Heart left ventricle (tissue), 16 donors: ENCODE results near the gene RBSN. TPM values are rescaled to one million over a fixed set of nuclear protein-coding genes. Genes with fewer than 3 reads are reported as not detected.
"Not testable (repeated sequence)": the region's sequence is repeated elsewhere in the genome, so short reads cannot be mapped to it uniquely, and the experiment has no call there.

Experiments
- ATAC-seq, 4 donors: fragments of 200-7000 bp; cut with Tn5 transposase; one replicate each; pipeline ENCODE4 v1.9.1; 2020 to 2022; ENCODE audit warnings: moderate library complexity in 4 of 4, mild to moderate bottlenecking in 3 of 4, moderate number of reproducible peaks in 1 of 4
- DNase-seq, 5 donors: peaks; one replicate each; pipeline ENCODE4 v3.0.0-alpha.2; 2020
- H3K27ac ChIP-seq, 12 donors: fragments of 200-600 bp; sonication (generic) in 4 of 12; one replicate each; pipeline versions ENCODE4 v1.5.0 to v1.8.0; 2016 to 2022; ENCODE audit warnings: mild to moderate bottlenecking in 2 of 12
- H3K27me3 ChIP-seq, 9 donors: fragments of 200-600 bp; sonication (generic) in 2 of 9; one replicate each; pipeline versions ENCODE4 v1.5.1 to v1.8.0; 2016 to 2022; ENCODE audit warnings: mild to moderate bottlenecking in 3 of 9
- H3K36me3 ChIP-seq, 9 donors: fragments of 200-600 bp; sonication (generic) in 2 of 9; one replicate each; pipeline versions ENCODE4 v1.5.0 to v1.8.0; 2018 to 2022; ENCODE audit warnings: mild to moderate bottlenecking in 2 of 9
- H3K4me1 ChIP-seq, 12 donors: fragments of 200-600 bp; sonication (generic) in 4 of 12; one replicate each; pipeline versions ENCODE4 v1.5.0 to v1.8.0; 2016 to 2022; ENCODE audit warnings: mild to moderate bottlenecking in 3 of 12
- H3K4me3 ChIP-seq, 12 donors: fragments of 200-600 bp; sonication (generic) in 4 of 12; one replicate each; pipeline versions ENCODE4 v1.5.0 to v1.8.0; 2017 to 2022; ENCODE audit warnings: mild to moderate bottlenecking in 9 of 12, moderate library complexity in 4 of 12
- H3K9me3 ChIP-seq, 12 donors: fragments of 200-600 bp; sonication (generic) in 4 of 12; one replicate each; pipeline versions ENCODE4 v1.5.0 to v1.8.0; 2016 to 2022; ENCODE audit warnings: mild to moderate bottlenecking in 1 of 12
- POLR2A ChIP-seq, 2 donors: fragments of 450-650 bp; IDR thresholded peaks; one replicate each; pipeline ENCODE4 v1.6.1; 2017; ENCODE audit warnings: antibody characterized with exemption in 2 of 2, mild to moderate bottlenecking in 2 of 2, moderate library complexity in 2 of 2
- WGBS, 4 donors: extraction: QIAGEN DNeasy Blood & Tissue Kit in 2 of 4; methylation state at CpG; one replicate each; pipeline versions ENCODE4 v1.1.5 to v1.1.7; 2013 to 2018; 5-methylcytosine and 5-hydroxymethylcytosine counted together
- intact Hi-C, 10 donors: fragments of 100-400 bp; cut with DNase I; formaldehyde crosslinking; loops; one replicate each; pipeline versions ENCODE4 v1.11.1 to v1.14.2; 2022
- long read RNA-seq, 3 donors: library from polyadenylated mRNA; unstranded; transcript quantifications; one replicate each; pipeline ENCODE4 v2.0.0, GENCODE V29; 2020 to 2021
- polyA plus RNA-seq, 2 donors: library from polyadenylated mRNA; stranded (reverse); fragments of 200-250 nt; gene quantifications; one replicate each; pipeline ENCODE4 v1.2.3, GENCODE V29; 2013
- total RNA-seq, 9 donors: library from RNA; depleted of rRNA in 2 of 9; stranded (reverse); fragments of >200 nt in 2 of 9; fragmentation: NEBNext Ultra II Directional in 3 of 9; extraction: Animal tissue kit (Norgen Biotek cat#: 25700) in 3 of 9; gene quantifications; one replicate each; pipeline versions ENCODE4 v1.1.0 to v1.2.4, GENCODE V29; 2016 to 2023
- TF ChIP-seq, protein P1 (sequence below), 12 donors: fragments of 200-600 bp; sonication (generic) in 4 of 12; IDR thresholded peaks; one replicate each; pipeline versions ENCODE4 v1.5.0 to v1.8.0; 2018 to 2022; ENCODE audit warnings: antibody characterized with exemption in 12 of 12, mild to moderate bottlenecking in 5 of 12
- donor health status: ischemic (EF 13 %, LVEDD 7.1; RV severe dilation, severe dysfunction).
- donor health status: healthy with polysubstance abuse.
- donor health status: DM: no; HTN: yes; CAD: no.
- donor health status: DM: no; HTN: no; CAD: no.
- donor health status: ischemic (EF 25% LVEDD 6.9; RV normal size, moderate dysfunction).
- donor health status: ischemic (EF 25% LVEDD 5.7; RV mildly dilated, moderate dysfunction).
- donor health status: healthy.
- donor health status: DM: yes; HTN: yes; CAD: no.
- donor health status: ischemic (EF 35%, LVEDD 5.7; RV mildly dilated, moderate dysfunction).
- donor health status: nonischemic (EF 11% LVEDD 7.7; RV severe dilation, severe dysfunction).
- donor health status: DM: yes; HTN: yes; CAD: no.
- donor health status: PGD.
- donor health status: ischemic (EF 29% LVEDD 5.4; RV normal size, mild dysfunction).
- donor health status: nonischemic (EF 23%, LVEDD 6.1; RV moderate dilation, normal function).

Gene RBSN
- total RNA-seq (10 to 100 TPM; 17.9 to 24.1 (median 21.6) TPM), polyA plus RNA-seq (10 to 100 TPM in 1 of 2 donors, 1 to 10 TPM in 1; 5.1 to 17.5 TPM)
- long read RNA-seq, donor 1, full-length matches to known transcripts, result 1 of 22 reads
- long read RNA-seq, donor 1, partial matches to known transcripts, result 9 of 22 reads
- long read RNA-seq, donor 1, other reads (novel, unspliced or antisense), result 12 of 22 reads
- long read RNA-seq, donor 2, full-length matches to known transcripts, result 4 of 105 reads
- long read RNA-seq, donor 2, partial matches to known transcripts, result 66 of 105 reads
- long read RNA-seq, donor 2, other reads (novel, unspliced or antisense), result 35 of 105 reads
- long read RNA-seq, donor 3, full-length matches to known transcripts, result 4 of 23 reads
- long read RNA-seq, donor 3, partial matches to known transcripts, result 8 of 23 reads
- long read RNA-seq, donor 3, other reads (novel, unspliced or antisense), result 11 of 23 reads

DNA sequence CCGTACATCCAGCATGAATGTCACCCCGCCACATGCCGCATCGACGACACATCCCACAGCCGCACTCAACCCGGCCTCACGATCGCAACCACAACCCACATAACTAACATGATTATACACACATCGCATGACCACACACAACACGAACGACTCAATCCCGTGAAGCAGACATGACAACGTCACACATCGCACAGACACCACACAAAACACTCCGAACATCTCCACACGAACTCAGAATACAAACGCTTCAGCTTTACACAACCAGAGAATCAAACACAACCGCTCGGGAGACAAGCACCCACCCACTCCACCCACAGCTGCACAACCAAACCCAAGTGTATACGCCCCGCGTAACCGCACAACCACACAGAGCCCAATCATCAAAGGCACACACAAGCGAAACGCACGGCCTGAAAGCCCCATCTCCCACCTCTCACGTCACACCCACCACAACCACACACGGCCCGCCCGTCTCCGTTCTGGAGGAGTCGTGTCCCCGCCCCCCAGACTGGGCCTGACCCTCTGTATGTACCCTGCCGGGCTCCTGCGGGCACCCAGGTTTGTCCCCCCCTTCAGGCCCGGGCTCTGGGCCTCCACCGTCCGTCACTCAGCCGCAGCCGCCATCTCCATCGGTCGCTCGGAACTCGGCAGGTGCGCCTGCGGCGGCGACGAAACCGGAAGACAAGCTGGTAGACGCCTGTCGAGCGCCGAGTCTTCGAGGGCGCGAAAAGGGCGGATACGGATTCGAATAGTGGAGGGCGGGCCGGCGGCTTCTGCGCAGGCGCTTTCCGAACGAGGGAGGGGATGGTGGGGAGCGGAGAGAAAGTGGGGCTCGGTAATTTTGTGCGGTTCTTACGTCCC, at the start of gene RBSN:
TSS of gene RBSN (minus strand) at position 646 of the 861 bp plus-strand sequence. CDS start 3,028 bp downstream, outside the sequence.
- H3K4me1 ChIP-seq, result peaks cover 3 to 46% (median 18%) of the 10 kb centered on the region in 12 donors
- peaks cover 0 to 29% (median 27%) of the 10 kb centered on the region in 9 donors for H3K36me3 ChIP-seq
- whole genome bisulfite sequencing, 4 donors, result 0 to 1% (median 0%) methylated on average over 66 to 72 of the region's 72 CpGs
- peak; percentile 94 to 98 (median 97) for DNase-seq
- H3K4me3 ChIP-seq, result peak within 1 kb of the TSS; percentile 75 to 93 (median 82)
- TF ChIP-seq, protein P1, sequence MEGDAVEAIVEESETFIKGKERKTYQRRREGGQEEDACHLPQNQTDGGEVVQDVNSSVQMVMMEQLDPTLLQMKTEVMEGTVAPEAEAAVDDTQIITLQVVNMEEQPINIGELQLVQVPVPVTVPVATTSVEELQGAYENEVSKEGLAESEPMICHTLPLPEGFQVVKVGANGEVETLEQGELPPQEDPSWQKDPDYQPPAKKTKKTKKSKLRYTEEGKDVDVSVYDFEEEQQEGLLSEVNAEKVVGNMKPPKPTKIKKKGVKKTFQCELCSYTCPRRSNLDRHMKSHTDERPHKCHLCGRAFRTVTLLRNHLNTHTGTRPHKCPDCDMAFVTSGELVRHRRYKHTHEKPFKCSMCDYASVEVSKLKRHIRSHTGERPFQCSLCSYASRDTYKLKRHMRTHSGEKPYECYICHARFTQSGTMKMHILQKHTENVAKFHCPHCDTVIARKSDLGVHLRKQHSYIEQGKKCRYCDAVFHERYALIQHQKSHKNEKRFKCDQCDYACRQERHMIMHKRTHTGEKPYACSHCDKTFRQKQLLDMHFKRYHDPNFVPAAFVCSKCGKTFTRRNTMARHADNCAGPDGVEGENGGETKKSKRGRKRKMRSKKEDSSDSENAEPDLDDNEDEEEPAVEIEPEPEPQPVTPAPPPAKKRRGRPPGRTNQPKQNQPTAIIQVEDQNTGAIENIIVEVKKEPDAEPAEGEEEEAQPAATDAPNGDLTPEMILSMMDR (IDR thresholded peaks at IDR 0.05), result no peak
- TF ChIP-seq POLR2A (IDR thresholded peaks at IDR 0.05), result peak in 1 of 2 donors; percentile 89
- H3K27ac ChIP-seq, result peak within 1 kb of the TSS; percentile 54 to 94 (median 87)
- no peaks in the 10 kb centered on the region for H3K9me3 ChIP-seq
- ATAC-seq, result peak; percentile 38 to 79 (median 76)
- no peaks in the 10 kb centered on the region for H3K27me3 ChIP-seq
- intact Hi-C loops, result loop anchor here in 5 of 10 donors (10.0 kb wide), 2 partner anchors 154 to 444 kb away; partner anchors contain the start of genes CCDC174 (in 4 of the 5) and NR2C2 (in 1 of the 5)

DNA sequence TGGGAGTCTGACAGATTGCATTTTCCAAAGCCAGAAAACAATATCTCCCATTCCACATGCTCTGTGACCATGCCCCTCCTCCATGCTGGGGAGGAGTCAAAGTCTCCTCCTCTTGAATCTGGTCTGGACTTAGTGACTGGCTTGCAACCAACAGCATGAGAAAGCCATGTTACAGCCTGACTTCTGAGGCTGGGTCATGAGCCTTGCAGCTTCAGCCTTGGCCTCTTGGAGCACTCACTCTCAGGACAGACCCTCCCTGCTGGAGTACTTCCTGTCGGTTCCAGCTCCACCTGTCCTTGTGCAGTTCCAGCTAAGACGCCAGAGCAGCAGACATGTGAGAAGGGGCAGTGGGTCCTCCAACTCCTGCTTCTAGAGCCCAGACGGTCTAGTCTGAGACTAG, 49.7 kb upstream of the RBSN start:
- Histone ChIP-seq H3K4me3 (no peak overlapping the region), H3K9me3 (no peaks in the 10 kb centered on the region), H3K36me3 (no peaks in the 10 kb centered on the region), H3K27me3 (no peaks in the 10 kb centered on the region), H3K27ac (no peak overlapping the region), H3K4me1 (peaks cover 0 to 4% (median 0%) of the 10 kb centered on the region in 12 donors)
- intact Hi-C loops, result no loop called here
- DNase-seq (peak in 1 of 5 donors; percentile 19), ATAC-seq (no peak)
- TF ChIP-seq, protein P1 (IDR thresholded peaks at IDR 0.05), result no peak
- no peak for TF ChIP-seq POLR2A (IDR thresholded peaks at IDR 0.05)
- WGBS, 4 donors, result 37 to 51% (median 42%) methylated on average over 3 of the region's 3 CpGs

DNA sequence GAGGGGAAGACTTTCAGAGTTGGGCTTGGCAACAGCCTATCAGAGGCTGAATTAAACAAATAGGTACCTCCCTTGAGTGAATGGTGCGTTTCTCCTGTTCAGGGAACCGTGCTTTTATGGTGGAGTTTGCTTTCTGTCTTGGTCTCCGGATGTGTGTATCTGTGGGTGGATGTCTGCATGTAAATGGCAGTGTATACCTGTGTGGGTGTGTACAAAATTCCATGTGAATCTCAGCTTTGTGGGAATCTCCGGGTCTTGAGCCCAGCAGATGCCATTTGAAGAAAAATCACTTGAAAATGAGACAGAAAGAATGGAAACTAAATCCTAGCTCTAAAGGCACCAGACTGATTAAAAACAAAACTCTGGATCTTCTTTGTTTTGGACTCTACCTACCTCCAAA, 37.9 kb upstream of the RBSN start:
- H3K9me3 ChIP-seq, ATAC-seq, DNase-seq, H3K27ac ChIP-seq, intact Hi-C loops, H3K36me3 ChIP-seq, H3K27me3 ChIP-seq, H3K4me3 ChIP-seq, H3K4me1 ChIP-seq: not testable (repeated sequence)
- 73 to 76% (median 74%) methylated on average over 4 of the region's 4 CpGs for WGBS, 4 donors

DNA sequence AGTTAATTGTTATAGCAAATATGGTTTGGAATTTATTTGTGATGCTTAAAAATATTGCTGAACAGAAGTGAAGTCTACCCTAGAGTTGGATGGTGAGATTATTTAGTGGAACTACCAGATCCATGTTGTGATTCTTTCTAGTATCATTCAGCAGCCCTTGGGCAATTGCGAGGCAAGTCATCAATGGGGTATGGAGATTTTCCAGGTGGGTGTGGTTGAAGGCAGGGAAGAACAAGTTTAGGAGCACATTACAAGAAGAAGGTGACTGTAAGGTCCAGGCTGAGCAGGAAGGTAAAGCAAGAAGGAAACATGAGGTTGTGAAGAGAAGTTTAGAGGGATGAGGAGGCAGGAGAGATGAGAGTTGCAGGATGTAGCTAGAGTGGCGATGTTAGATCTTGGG, 36.0 kb upstream of the RBSN start:
- 95 to 96% (median 95%) methylated on average over 2 of the region's 2 CpGs for WGBS, 4 donors
- H3K36me3 ChIP-seq, intact Hi-C loops: not testable (repeated sequence)

DNA sequence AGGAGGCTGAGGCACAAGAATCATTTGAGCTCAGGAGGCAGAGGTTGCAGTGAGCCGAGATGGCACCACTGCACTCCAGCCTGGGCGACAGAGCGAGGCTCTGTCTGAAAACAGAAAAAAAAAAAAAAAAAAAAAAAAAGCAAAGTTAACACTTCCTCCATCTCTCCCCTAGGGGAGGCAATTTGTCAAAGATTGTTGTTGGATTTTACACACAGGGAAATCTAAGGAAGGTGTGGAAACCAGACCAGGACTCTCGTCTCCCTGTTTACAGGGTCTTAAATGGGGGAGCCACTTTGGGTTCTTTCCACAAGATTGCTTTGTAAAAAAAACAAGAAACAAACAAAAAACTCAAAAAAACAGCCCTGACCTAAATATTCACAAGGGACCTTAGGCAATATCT, 29.5 kb upstream of the RBSN start:
- H3K36me3 ChIP-seq, intact Hi-C loops, DNase-seq, H3K9me3 ChIP-seq, H3K27me3 ChIP-seq, H3K4me1 ChIP-seq, ATAC-seq, H3K27ac ChIP-seq, H3K4me3 ChIP-seq: not testable (repeated sequence)
- whole genome bisulfite sequencing, 4 donors, result 33 to 50% (median 39%) methylated on average over 1 to 2 of the region's 4 CpGs

More for the DNA sequence above, 36.0 kb upstream of the RBSN start:
- not testable (repeated sequence) for DNase-seq, H3K27ac ChIP-seq, H3K27me3 ChIP-seq, H3K4me1 ChIP-seq, H3K9me3 ChIP-seq, H3K4me3 ChIP-seq, ATAC-seq

DNA sequence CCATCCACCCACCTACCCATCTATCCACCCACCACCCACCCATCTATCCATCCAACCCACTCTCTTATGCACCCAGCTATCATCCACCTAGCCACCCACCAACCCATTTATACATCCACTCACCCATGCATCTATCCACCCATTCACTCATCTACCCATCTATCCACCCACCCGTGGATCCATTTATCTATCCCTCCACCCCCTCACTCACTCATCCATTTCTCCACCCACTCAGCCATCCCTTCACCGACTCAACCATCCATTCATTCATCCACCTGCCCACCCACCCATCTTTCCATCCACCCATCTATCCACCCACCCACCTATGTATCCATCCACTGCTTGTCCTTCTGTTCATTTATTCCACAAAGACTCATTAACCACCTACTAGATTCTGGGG, 28.0 kb upstream of the RBSN start:
- ATAC-seq, H3K36me3 ChIP-seq, H3K27me3 ChIP-seq, DNase-seq, H3K4me3 ChIP-seq, H3K4me1 ChIP-seq, H3K9me3 ChIP-seq, H3K27ac ChIP-seq, intact Hi-C loops: not testable (repeated sequence)
- 72 to 81% (median 81%) methylated on average over 2 of the region's 2 CpGs for WGBS, 4 donors
